ENCODE data around the gene MOGAT1. TPM values are rescaled to one million over a fixed set of nuclear protein-coding genes. Genes with fewer than 3 reads are reported as not detected.
A peak's percentile ranks its signal among the peaks of the same experiment; 100 is the strongest.

The MOGAT1 gene
- total and polyA plus RNA-seq, 2 of the 13 experiments (the other 11 are each of a cell fraction or from before 2014, with no cell fraction given): 0.98 to 4.3 TPM

DNA sequence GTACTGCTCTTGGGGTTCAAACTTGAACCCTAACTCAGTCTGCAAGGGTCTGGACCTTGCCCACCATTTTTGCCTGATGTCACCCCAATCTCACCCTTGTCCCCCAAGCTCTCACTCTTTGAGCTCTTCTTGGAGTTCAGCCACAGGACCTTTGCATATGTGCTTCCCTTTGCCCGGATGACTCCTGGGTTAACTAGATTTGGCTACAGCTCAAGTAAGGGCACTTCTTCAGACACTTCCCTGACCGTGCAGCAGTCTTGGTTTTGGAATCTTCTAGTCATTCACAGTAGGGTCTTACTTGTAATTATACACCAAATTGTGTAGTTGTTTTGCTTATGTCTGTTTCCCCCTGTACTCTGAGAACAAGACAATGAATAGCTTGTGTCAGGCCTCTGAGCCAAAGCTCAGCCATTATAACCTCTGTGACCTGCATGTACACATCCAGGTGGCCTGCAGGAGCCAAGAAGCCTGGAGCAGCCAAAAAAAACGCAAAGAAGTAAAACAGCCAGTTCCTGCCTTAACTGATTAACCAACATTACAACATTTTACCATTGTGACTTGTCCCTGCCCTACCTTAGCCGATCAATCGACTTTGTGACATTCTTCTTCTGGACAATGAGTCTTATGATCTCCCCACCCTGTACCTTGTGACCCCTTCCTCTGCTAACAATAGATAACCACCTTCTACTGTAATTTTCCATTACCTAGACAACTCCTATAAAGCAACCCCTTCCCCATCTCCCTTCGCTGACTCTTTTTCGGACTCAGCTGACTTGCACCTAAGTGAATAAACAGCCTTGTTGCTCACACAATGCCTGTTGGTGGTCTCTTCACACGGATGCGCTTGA is 1.0 kb upstream of the MOGAT1 start (continued):
- TF ChIP-seq IKZF4 (CRISPR knock-in tag; IDR thresholded peaks at IDR 0.05; ENCODE audit: borderline replicate concordance, low read depth, not compliant biosample characterization) (no peak), ZNF577 (CRISPR knock-in tag; IDR thresholded peaks at IDR 0.05; ENCODE audit: borderline replicate concordance, low read depth) (no peak), FOXP1 (IDR thresholded peaks at IDR 0.05) (no peak), FOXP1 (CRISPR knock-in tag; IDR thresholded peaks at IDR 0.05) (0 out of 2 replicates have a peak, but pooled peaks have one; percentile 7), ZNF432 (CRISPR knock-in tag; IDR thresholded peaks at IDR 0.05; ENCODE audit: borderline replicate concordance) (no peak), CENPX (CRISPR knock-in tag; IDR thresholded peaks at IDR 0.05) (no peak), RXRA (CRISPR knock-in tag; IDR thresholded peaks at IDR 0.05) (peak; percentile 79; the same call in 1 of the 2 replicates), SNAI1 (CRISPR knock-in tag; IDR thresholded peaks at IDR 0.05; ENCODE audit: borderline replicate concordance) (no peak), ZNF337 (CRISPR knock-in tag; IDR thresholded peaks at IDR 0.05; ENCODE audit: borderline replicate concordance, low read depth) (0 out of 2 replicates have a peak, but pooled peaks have one; percentile 23), KAT7 (CRISPR knock-in tag; IDR thresholded peaks at IDR 0.05; ENCODE audit: borderline replicate concordance) (no peak), FLYWCH1 (CRISPR knock-in tag; IDR thresholded peaks at IDR 0.05) (no peak), MAFF (IDR thresholded peaks at IDR 0.05; ENCODE audit: low read depth, low read length) (no peak), NAIF1 (CRISPR knock-in tag; IDR thresholded peaks at IDR 0.05; ENCODE audit: borderline replicate concordance) (no peak), ZNF883 (CRISPR knock-in tag; IDR thresholded peaks at IDR 0.05; ENCODE audit: not compliant biosample characterization) (no peak), ZNF75D (CRISPR knock-in tag; IDR thresholded peaks at IDR 0.05; ENCODE audit: borderline replicate concordance) (no peak), ARNTL (CRISPR knock-in tag; IDR thresholded peaks at IDR 0.05) (no peak), SMAD3 (CRISPR knock-in tag; IDR thresholded peaks at IDR 0.05) (no peak), NR2F1 (CRISPR knock-in tag; IDR thresholded peaks at IDR 0.05) (peak; percentile 60 to 78; a peak in 3 of 4 replicates), ZNF143 (CRISPR knock-in tag; IDR thresholded peaks at IDR 0.05) (peak; percentile 26; the same call in 1 of the 2 replicates), ZNF768 (CRISPR knock-in tag; IDR thresholded peaks at IDR 0.05) (no peak), SMAD9 (CRISPR knock-in tag; IDR thresholded peaks at IDR 0.05) (peak; percentile 55; the same call in 1 of the 2 replicates)
- TF ChIP-seq, protein P1, sequence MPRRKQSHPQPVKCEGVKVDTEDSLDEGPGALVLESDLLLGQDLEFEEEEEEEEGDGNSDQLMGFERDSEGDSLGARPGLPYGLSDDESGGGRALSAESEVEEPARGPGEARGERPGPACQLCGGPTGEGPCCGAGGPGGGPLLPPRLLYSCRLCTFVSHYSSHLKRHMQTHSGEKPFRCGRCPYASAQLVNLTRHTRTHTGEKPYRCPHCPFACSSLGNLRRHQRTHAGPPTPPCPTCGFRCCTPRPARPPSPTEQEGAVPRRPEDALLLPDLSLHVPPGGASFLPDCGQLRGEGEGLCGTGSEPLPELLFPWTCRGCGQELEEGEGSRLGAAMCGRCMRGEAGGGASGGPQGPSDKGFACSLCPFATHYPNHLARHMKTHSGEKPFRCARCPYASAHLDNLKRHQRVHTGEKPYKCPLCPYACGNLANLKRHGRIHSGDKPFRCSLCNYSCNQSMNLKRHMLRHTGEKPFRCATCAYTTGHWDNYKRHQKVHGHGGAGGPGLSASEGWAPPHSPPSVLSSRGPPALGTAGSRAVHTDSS (CRISPR knock-in tag; conservative IDR thresholded peaks at IDR 0.05): no peak
- TF ChIP-seq, protein P2, sequence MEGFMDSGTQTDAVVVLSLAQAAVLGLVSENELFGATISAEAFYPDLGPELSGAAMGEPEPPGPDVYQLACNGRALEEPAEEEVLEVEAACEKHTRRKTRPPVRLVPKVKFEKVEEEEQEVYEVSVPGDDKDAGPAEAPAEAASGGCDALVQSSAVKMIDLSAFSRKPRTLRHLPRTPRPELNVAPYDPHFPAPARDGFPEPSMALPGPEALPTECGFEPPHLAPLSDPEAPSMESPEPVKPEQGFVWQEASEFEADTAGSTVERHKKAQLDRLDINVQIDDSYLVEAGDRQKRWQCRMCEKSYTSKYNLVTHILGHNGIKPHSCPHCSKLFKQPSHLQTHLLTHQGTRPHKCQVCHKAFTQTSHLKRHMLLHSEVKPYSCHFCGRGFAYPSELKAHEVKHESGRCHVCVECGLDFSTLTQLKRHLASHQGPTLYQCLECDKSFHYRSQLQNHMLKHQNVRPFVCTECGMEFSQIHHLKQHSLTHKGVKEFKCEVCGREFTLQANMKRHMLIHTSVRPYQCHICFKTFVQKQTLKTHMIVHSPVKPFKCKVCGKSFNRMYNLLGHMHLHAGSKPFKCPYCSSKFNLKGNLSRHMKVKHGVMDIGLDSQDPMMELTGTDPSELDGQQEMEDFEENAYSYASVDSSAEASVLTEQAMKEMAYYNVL (CRISPR knock-in tag; IDR thresholded peaks at IDR 0.05; ENCODE audit: borderline replicate concordance): 0 out of 2 replicates have a peak, but pooled peaks have one; percentile 44
- TF ChIP-seq, protein P3, sequence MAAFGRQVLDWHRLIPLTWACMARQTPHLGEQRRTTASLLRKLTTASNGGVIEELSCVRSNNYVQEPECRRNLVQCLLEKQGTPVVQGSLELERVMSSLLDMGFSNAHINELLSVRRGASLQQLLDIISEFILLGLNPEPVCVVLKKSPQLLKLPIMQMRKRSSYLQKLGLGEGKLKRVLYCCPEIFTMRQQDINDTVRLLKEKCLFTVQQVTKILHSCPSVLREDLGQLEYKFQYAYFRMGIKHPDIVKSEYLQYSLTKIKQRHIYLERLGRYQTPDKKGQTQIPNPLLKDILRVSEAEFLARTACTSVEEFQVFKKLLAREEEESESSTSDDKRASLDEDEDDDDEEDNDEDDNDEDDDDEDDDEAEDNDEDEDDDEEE (CRISPR knock-in tag; IDR thresholded peaks at IDR 0.05): no peak
- TF ChIP-seq, protein P4, sequence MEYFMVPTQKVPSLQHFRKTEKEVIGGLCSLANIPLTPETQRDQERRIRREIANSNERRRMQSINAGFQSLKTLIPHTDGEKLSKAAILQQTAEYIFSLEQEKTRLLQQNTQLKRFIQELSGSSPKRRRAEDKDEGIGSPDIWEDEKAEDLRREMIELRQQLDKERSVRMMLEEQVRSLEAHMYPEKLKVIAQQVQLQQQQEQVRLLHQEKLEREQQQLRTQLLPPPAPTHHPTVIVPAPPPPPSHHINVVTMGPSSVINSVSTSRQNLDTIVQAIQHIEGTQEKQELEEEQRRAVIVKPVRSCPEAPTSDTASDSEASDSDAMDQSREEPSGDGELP (IDR thresholded peaks at IDR 0.05; ENCODE audit: borderline replicate concordance, low read depth): peak; percentile 48; the same call in 1 of the 2 replicates

Measured in HepG2 (cell line).